Effector CD8-positive, alpha-beta T cell (primary cell): Measurements from ENCODE around the gene RGS3.
"Not testable (repeated sequence)": the region's sequence is repeated elsewhere in the genome, so short reads cannot be mapped to it uniquely, and the experiment has no call there.

Source experiments
- DNase-seq: peaks from one replicate; lab custom pipeline; 2025; lab: John Stamatoyannopoulos, UW

RGS3 gene

DNA sequence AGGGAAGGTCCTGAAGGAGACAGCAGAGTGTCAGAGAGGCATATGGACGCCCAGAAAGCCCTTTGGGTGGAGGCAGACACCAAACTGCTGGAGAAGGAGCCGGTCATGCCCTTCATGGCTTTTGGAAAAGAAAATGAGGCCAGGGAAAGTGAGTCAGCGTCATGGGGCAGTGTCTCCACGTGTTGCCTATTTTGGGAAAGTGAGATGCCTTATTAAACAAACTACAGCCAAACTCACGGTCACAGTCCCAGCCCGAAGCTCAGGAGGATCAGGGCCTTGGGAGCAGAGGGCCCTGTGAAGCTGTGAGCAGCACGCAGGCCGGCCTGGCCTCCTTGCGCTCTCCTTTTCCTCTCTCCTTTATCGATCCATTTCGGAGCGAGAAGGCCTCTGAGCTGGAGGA, 25.0 kb downstream of the RGS3 start:
- no peak for DNase-seq

DNA sequence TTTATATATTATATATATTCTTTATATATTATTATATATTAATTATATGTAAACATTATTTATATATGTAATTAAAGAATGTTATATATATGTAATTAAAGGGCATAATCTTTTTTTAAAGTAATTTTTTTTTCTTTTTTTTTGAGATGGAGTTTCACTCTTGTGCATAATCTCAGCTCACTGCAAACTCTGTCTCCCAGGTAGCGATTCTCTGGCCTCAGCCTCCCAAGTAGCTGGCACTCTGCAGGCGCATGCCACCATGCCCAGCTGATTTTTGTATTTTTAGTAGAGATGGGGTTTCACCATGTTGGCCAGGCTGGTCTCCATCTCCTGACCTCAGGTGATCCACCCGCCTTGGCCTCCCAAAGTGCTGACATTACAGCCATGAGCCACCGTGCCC, 27.6 kb downstream of the RGS3 start:
- DNase-seq: not testable (repeated sequence)

DNA sequence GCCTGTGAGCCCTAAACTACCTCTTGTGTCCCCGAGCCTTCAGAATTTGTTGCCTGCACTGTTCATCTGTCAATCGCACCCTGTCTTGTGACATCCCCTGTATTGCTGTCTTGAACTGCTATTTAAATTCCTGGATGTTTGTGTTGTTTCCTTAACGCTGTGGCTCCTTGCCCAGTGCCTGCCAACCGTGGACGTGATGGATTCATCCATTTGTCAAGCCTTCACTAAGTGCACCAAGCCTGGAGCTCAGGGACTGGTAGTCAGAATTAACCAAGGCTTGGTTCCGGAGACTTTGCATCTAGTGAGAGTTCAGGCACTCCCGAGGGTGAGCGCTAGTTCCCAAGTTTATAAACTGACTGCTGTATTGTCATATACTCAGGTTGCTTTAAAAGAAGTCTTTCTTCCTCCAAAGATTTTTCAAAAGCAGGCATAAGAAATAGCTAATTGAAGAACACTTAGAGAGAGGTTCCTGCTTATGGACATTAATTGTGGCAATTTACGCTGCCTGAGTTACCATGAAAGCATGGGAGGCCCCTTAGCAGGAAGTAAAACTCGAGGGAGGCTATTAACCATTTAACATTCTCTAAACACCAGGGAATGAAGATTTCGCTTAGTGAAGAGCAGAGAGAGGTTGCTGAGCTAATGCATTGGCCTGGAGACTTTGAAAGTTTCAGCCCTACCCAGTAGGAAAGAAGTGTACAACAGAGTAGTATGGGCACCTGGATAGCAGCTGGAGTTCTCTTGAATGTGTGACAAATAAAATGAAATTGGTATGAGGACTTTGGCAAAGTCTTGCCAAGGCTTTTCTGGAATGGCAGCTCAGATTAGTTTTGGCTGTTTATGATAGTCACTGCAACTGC, 29.0 kb downstream of the RGS3 start:
- DNase-seq: no peak

DNA sequence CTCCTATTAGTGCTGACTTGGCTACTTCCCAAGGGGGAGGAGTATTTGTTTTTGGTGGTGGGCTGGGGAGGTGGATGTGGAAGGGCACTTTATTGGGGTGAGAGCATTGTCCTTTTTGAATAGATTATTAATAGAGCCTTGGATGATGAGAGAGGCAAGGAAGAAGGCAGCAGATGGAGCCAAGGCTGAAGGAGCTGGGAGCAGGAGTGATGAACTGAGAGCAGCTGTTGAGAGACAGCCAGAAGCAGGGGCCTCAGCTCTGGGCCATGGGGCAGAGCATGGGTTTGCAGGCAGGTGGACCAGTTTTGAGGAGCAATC, 29.6 kb downstream of the RGS3 start:
- no peak for DNase-seq

DNA sequence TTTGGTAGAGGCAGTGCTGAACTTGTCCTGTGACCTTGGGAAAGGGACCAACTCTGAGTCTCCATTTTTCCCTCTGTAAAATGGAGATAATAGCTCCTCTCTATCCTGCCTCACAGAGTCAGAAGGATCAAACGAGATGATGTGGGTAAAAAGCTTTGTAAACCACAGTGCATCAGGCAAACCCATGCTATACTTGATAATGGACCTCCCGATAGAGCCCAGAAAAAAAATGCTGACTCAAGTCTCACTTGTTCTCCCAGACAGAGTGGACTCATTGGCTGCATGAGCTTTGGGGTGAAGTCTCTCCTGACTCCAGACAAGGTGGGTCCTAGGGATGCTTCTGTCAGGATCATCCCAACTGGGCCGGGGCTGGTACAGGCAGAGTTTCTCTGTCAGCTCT, 32.0 kb downstream of the RGS3 start:
- DNase-seq: no peak

DNA sequence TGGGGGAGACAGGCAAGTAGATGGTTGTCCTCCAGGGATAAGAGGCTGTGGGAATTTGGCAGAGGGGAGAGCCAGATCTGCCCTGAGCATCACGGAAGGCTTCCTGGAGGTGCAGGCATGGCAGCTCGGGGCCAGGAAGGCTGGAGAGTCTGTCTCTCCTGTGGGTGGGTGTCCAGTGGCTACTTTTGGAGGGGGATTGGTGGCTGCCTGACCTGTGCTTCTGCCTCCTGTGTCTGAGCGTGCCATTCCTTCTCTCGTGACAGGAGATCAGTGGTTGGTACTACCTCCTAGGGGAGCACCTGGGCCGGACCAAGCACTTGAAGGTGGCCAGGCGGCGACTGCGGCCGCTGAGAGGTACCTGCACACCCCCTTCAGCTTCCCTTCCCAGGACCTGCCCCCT, 33.5 kb downstream of the RGS3 start:
- no peak for DNase-seq

DNA sequence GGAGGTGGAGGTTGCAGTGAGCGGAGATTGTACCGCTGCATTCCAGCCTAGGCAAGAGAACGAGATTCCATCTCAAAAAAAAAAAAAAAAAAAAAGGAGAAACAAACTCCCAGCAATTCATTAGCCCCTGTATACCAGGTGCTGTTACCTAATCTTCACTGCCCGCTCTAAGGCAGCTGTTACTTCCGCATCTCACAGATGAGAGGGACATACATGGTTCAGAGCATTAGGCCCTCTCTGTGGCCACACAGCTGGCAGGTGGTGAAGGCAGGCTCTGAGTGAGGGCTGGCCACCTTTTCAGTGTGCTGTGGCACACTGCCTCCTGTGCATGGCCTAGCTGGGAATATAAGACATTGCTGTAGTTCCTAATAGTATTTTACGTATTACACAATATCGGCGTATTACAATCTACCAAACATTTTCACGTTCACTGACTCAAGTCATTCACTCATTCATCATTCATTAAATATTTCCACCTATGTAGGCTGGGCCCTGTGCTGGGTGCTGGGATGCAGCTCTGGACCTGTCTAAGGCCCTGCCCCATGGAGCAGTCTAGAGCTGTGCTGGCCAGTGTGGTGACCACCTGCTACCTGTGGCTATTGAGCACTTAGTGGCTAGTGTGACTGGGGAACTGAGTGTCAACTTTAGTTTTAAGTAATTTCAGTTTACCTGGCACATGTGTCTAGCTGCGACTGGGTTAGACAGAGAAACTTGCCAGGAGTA, 35.8 kb downstream of the RGS3 start:
- no peak for DNase-seq

DNA sequence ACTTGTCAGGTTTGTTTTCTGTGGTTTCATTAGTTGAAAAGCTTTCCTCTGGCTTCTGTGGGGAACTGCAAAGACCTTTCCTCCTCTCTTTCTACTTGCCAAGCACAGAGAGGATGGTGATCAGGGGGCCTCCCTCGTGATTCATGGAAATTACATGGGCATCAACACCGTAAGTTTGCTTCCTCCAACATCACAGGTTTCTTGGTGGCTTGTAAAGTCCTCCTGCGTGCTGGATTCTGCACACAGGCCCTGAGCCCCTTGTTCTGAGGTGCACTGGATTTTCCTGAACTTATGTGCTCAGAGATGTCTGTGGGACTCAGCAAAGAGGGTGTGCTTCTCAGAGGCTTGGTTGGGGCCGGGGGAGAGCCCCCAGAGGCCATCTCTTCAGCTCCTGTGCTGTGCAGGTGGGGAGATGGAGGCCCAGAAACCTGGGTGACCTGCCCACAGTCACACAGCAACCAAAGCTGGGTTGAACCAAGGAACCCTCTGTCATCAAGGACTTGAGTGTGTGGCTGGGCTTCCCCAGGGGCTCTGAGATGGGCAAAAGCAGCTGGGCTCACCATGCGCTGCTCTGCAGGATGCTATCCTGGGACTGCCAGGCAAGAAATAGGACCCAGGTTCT, 36.5 kb downstream of the RGS3 start:
- DNase-seq: no peak

DNA sequence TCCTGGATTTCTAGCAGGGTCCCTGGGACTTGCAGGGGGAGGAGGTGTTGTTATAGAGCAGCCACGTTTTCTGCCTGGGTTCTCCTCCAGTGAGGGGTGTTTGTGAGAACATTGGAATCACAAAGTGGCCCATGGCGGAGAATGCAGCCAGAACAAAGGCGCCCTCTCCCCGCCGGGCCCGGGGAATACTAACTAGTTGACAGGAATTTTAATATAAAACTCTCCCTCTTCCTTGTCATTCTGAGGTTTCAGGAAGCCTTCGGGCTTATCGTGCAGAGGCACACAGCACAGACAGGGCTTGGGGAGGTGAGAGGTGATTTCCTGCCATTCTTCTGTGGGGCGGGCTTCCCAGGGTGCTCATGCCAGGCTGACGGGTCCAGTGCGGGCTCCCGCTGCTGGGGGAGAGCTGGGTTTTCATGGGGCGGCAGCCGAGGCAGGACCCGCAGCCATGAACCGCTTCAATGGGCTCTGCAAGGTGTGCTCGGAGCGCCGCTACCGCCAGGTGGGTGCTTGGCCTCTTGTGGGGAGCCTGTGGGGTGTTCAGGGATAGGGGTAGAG, 37.7 kb downstream of the RGS3 start:
- no peak for DNase-seq

DNA sequence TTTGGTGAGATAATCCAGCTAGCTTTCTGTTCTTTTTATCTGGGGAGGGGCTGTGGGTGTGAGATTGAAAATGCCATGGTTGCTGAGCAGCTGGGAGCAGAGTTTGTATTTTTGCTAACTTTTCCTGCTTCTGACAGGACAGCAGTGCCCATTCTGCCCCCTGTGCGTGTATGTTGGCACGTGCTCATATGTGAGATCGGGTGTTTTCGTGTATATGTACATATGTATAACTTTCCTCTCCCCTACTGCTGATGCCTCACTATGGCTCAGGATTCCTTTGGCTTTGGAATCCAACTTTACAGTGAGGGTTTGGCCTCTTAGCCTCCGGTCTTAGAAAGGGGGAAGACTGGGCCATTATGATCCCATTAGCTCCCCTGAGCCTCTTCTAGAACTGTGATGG, 38.3 kb downstream of the RGS3 start:
- DNase-seq: no peak

DNA sequence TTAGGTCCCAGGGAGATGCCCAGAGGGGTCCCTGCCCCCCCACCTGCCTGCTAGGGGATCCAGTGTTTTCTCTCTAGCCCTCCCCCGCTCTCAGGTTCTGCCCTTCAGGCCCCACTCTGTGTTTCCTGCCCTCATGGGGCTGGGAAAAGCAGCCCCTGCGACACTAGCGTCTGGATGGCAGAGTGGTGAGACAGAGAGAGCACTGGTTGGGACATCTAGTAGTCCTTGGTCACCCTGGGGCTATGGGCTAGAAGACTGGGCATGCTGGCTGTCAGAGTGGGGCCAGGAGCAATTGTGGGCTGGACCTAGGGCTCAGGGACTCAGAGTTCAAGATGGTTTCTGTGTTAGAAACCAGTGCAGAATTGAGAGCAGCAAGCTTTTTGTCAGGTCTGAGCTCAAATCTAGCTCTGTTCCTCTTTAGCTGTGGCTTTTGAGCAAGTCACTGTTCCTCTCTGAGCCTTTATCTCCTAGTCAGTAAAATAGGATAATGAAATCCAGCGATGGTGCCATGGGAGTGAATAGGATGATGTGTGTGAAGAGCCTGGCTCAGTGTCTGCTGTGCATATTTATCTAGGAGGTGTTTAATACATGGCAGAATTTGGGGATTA, 39.0 kb downstream of the RGS3 start:
- DNase-seq: no peak

DNA sequence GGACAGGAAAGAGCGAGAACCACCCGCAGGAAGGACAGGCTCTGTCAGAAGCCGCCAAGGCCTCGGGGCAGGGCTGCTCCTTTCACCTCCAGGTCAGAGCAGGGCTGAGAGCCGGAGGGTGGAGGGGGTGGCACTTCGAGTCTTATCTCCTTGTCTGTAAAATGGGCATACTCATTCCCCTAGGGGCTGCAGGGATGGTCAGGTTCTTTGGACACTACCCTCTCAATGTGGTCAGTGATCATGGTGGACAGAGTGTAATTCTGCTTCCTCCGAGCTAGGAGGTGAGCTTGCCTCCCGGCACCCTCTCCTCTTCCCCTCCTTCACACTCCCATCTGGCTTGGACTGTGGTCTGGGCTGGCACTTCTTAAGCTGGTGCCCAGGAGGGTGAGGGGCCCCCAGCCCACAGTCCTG, 39.6 kb downstream of the RGS3 start:
- no peak for DNase-seq

DNA sequence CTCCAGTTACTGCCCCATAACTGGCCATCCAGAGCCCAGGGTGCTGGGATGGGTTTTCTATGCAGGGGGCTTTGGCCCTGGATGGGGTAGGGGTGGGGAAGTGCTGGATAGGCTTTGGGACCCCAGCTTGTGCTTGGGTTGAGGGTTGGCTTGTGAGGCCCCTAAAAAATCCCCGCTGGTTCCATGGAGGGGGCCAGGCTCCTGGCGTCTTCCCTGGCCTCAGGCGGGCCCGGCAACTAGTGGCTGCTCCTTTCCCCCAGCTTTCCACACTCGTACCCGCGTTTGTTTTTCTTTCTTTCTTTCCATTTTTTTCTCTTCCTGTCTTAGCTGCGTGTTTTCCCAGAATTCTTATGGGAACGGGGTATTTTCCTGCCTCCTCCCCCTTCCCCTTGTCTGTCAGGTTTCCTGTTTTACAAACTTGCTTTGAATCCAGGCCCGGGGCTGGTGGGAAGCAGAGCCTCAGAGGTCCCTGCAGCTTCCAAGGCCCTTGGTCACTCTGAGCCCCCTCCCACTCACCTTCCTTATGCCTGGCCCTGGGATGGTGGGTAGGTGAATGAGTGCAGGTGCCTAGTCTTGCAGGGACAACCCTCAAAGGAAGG, 40.2 kb downstream of the RGS3 start:
- DNase-seq: no peak

DNA sequence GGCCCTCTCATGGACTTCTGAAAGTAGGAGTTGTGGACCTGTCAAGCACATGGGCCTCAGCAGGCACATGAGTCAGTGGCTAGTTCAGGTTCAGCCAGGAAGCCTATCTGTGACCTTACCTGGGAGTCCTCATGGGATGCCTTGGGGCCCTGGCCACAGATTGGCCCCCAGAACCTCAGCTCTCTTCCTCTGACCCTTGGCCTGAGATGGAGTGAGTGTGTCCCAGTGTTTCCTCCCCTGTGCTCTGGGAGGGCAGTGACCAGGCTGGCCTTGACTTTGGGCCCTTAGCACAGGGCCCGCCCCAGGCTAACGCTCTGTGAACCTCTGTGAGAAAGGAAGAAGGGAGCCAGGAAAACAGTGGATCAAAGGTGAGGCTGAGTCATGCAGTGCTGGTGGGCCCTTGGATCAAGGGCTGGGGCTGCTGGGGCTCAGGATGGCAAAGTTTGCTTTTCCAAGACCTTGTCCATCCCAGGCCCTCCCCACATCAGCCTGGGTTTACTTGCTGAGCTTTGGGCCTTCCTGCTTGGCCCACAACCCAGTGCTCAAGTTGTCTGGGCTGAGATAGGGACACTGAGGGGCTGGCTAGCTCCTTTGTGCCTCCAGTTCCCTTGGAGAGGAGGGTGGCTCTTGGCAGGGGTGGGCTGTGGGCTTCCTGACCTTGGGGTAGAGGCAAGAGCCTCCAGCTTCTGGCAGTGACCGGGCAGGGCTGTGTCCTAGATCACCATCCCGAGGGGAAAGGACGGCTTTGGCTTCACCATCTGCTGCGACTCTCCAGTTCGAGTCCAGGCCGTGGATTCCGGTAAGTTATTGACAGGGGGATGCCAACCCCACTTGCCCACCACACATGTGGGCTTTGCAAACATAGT, 41.4 kb downstream of the RGS3 start:
- DNase-seq: no peak

DNA sequence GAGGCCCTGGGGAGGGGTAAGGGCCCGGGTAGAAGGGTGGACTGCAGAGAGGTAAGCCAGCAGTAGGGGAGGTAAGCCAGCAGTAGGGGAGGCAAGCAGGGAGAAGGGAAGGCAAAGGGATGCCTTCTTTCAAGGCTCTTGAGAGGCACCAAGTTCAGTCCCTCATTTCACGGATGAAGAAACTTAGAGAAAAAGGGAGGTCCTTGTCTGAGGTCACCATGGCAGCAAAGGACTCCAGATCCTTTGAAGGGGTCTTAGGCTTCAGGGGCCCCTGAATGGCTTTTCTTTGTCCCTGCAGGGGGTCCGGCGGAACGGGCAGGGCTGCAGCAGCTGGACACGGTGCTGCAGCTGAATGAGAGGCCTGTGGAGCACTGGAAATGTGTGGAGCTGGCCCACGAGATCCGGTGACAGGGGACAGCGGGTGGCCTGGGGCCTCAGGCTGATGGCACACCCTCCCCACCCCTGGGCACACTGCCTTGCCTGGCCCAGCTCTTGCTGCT, 42.6 kb downstream of the RGS3 start:
- no peak for DNase-seq

DNA sequence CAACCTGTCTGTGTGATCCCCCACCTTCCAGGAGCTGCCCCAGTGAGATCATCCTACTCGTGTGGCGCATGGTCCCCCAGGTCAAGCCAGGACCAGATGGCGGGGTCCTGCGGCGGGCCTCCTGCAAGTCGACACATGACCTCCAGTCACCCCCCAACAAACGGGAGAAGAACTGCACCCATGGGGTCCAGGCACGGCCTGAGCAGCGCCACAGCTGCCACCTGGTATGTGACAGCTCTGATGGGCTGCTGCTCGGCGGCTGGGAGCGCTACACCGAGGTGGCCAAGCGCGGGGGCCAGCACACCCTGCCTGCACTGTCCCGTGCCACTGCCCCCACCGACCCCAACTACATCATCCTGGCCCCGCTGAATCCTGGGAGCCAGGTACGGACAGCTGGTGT, 43.7 kb downstream of the RGS3 start:
- DNase-seq: no peak

DNA sequence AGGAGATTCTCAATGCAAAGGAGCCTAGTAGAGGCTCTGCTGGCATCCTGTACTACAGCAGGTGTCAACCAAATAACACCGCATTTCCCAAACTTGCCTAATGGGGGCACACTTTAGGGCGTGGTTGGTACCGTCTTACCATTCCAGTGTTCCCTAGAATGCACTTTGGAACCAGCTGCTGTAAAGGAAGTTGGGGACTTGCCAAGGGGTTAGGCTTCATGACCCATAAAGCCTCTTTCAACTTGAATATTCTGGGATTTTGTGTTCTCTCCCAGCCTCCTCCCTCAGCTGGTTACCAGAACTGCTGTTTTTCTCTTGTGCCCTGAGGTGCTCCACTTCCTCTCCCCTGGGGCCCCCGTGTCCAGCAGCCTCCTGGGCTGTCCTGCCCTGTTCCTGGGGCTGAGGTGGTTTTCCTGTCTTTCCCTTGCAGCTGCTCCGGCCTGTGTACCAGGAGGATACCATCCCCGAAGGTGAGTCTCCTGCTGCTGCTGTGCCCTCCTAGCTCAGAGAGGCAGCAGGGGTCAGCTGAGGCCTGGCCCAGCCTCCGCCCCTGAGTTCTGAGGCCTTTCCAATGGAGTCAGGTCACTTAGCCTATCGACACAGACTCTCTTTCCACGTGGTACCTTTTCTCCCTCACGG, 44.7 kb downstream of the RGS3 start:
- no peak for DNase-seq

DNA sequence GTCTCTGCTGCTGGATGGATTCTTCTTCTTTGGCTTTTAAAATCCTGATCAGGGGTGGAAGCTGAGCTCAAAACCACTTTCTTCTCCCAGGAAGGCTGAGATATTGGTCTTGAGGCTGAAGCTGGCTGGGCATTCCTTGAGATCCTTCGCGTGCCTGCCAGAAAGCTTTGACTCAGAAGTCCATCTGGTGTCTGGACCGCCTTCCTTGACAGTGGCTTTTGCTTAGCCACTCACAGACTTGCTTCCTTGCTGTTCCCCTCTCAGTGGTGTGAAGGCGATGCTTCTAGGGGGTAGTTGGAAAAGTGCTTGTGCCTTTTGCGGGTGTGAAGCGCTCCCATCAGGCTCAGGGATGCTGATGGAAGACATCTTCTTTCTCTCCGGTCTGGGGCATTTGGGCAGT, 45.9 kb downstream of the RGS3 start:
- no peak for DNase-seq

DNA sequence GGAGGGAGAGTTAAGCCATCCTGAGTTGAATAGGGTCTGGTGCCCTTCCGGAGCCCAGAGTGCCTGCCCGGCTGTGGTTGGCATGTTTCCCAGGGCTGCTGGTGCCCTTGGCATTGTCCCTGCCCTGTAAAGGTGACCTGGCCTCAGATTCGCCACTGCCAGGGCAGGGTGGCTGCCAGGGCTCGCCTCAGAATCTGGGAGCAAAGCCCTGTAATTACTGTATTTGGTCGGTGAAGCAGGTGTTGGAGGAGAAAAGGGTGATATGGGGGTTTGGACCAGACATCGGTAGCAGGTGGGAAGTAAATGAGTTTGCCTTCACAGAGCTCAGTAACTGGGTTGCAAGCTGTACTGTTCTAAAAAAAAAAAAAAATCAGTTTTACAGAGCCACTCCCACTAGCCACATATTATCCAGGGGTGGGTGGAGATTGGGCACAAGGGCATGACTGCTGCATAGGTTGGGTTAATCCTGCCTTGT, 47.6 kb downstream of the RGS3 start:
- DNase-seq: no peak
